ENCODE results near the gene PLAC8L1. TPM values are rescaled to one million over a fixed set of nuclear protein-coding genes. Genes with fewer than 3 reads are reported as not detected.

Gene PLAC8L1
- total RNA-seq, 1 experiment from 2014 or later: 2.7 TPM

DNA sequence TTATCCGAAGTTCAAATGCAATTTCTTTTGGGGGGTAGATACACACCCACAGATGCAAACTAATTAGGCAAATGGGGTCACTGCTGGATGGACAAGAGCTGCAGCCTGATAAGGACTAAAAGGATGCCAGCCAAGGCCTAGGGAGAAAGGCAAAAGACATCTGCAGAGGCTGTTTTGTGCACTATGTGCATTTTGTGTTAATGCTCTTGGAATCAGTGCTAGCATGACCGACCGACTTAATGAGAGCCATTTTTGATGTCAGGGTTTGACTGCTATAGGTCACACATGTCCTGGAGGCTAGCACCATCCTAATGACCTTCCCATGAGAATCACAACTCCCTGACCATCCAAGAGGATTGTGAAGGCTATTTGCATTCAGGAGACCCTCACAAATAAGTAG lies 34.6 kb downstream of the PLAC8L1 start:
- no peaks in the 10 kb centered on the region for H3K36me3 ChIP-seq (ENCODE audit: insufficient read depth, low read length, poor library complexity, severe bottlenecking)
- POLR2A ChIA-PET (ENCODE audit: low non-redundant PET): no interaction called here
- DNase-seq (ENCODE audit: low spot score): no peak
- no peaks in the 10 kb centered on the region for H3K9me3 ChIP-seq (ENCODE audit: low read depth, low read length, poor library complexity, severe bottlenecking)
- TF ChIP-seq, protein P1, sequence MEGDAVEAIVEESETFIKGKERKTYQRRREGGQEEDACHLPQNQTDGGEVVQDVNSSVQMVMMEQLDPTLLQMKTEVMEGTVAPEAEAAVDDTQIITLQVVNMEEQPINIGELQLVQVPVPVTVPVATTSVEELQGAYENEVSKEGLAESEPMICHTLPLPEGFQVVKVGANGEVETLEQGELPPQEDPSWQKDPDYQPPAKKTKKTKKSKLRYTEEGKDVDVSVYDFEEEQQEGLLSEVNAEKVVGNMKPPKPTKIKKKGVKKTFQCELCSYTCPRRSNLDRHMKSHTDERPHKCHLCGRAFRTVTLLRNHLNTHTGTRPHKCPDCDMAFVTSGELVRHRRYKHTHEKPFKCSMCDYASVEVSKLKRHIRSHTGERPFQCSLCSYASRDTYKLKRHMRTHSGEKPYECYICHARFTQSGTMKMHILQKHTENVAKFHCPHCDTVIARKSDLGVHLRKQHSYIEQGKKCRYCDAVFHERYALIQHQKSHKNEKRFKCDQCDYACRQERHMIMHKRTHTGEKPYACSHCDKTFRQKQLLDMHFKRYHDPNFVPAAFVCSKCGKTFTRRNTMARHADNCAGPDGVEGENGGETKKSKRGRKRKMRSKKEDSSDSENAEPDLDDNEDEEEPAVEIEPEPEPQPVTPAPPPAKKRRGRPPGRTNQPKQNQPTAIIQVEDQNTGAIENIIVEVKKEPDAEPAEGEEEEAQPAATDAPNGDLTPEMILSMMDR (conservative IDR thresholded peaks at IDR 0.05; ENCODE audit: low read depth, low read length): no peak
- no peak for TF ChIP-seq EZH2 (IDR thresholded peaks at IDR 0.05; ENCODE audit: borderline replicate concordance, low read depth, low read length, poor library complexity, severe bottlenecking)
- no peak overlapping the region for H3K4me3 ChIP-seq (ENCODE audit: low read depth, low read length, poor library complexity, severe bottlenecking)
- no peak overlapping the region for H3K27ac ChIP-seq (ENCODE audit: low read depth, low read length, poor library complexity, severe bottlenecking)
- no peaks in the 10 kb centered on the region for H3K4me1 ChIP-seq (ENCODE audit: insufficient read depth, low read length, poor library complexity, severe bottlenecking)
- intact Hi-C loops (cut with micrococcal nuclease; ENCODE audit: unreplicated experiment): loop anchor here (10.0 kb wide), 1 partner anchor 354 kb away; no protein-coding TSS in a partner anchor
- BruUV-seq (replicated peaks): no TSS peak
- CTCF ChIA-PET: no interaction called here
- no peaks in the 10 kb centered on the region for H3K27me3 ChIP-seq (replicated peaks; ENCODE audit: insufficient read depth, low read depth, low read length, poor library complexity)

DNA sequence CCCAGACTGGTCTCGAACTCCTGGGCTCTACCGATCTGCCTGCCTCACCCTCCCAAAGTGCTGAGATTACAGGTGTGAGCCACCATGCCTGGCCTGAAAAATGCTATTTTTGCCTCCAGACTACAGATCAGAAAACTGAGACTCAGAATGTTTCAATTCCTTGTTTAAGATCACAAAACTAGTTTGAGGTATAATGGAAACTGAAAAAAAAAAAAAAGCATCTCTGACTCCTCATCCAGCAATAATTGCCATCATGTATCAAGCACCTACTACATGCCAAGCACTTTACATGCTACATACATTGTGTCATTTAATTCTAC lies 35.6 kb downstream of the PLAC8L1 start:
- Histone ChIP-seq H3K9me3 (ENCODE audit: low read depth, low read length, poor library complexity, severe bottlenecking) (no peaks in the 10 kb centered on the region), H3K27ac (ENCODE audit: low read depth, low read length, poor library complexity, severe bottlenecking) (no peak overlapping the region), H3K27me3 (replicated peaks; ENCODE audit: insufficient read depth, low read depth, low read length, poor library complexity) (no peaks in the 10 kb centered on the region), H3K4me3 (ENCODE audit: low read depth, low read length, poor library complexity, severe bottlenecking) (no peak overlapping the region), H3K4me1 (ENCODE audit: insufficient read depth, low read length, poor library complexity, severe bottlenecking) (no peaks in the 10 kb centered on the region), H3K36me3 (ENCODE audit: insufficient read depth, low read length, poor library complexity, severe bottlenecking) (no peaks in the 10 kb centered on the region)
- DNase-seq (ENCODE audit: low spot score): no peak
- no TSS peak for BruUV-seq (replicated peaks)
- intact Hi-C loops (cut with micrococcal nuclease; ENCODE audit: unreplicated experiment): loop anchor here (10.0 kb wide), 1 partner anchor 355 kb away; no protein-coding TSS in a partner anchor
- TF ChIP-seq, protein P1 (conservative IDR thresholded peaks at IDR 0.05; ENCODE audit: low read depth, low read length): no peak
- no peak for TF ChIP-seq EZH2 (IDR thresholded peaks at IDR 0.05; ENCODE audit: borderline replicate concordance, low read depth, low read length, poor library complexity, severe bottlenecking)
- ChIA-PET CTCF (no interaction called here), POLR2A (ENCODE audit: low non-redundant PET) (interaction anchor here (0.6 kb wide), 1 partner anchor 35 kb away, joined by 3 read pairs; the partner anchor contains the start of gene PLAC8L1)

GRCh38 chr5:146068977-146069779 lies 36.2 kb downstream of the PLAC8L1 start:
- CTCF ChIA-PET: no interaction called here
- Histone ChIP-seq H3K4me1 (ENCODE audit: insufficient read depth, low read length, poor library complexity, severe bottlenecking) (no peaks in the 10 kb centered on the region), H3K36me3 (ENCODE audit: insufficient read depth, low read length, poor library complexity, severe bottlenecking) (no peaks in the 10 kb centered on the region), H3K27me3 (replicated peaks; ENCODE audit: insufficient read depth, low read depth, low read length, poor library complexity) (no peaks in the 10 kb centered on the region), H3K4me3 (ENCODE audit: low read depth, low read length, poor library complexity, severe bottlenecking) (no peak overlapping the region), H3K27ac (ENCODE audit: low read depth, low read length, poor library complexity, severe bottlenecking) (no peak overlapping the region), H3K9me3 (ENCODE audit: low read depth, low read length, poor library complexity, severe bottlenecking) (no peaks in the 10 kb centered on the region)
- intact Hi-C loops (cut with micrococcal nuclease; ENCODE audit: unreplicated experiment): no loop called here
- BruUV-seq (replicated peaks): no TSS peak
- DNase-seq (ENCODE audit: low spot score): no peak
- POLR2A ChIA-PET (ENCODE audit: low non-redundant PET): no interaction called here
- no peak for TF ChIP-seq EZH2 (IDR thresholded peaks at IDR 0.05; ENCODE audit: borderline replicate concordance, low read depth, low read length, poor library complexity, severe bottlenecking)
- TF ChIP-seq, protein P1 (conservative IDR thresholded peaks at IDR 0.05; ENCODE audit: low read depth, low read length): no peak

Data from A673 (cell line).